ENCODE measurements around the gene CPSF3. TPM values are rescaled to one million over a fixed set of nuclear protein-coding genes. Genes with fewer than 3 reads are reported as not detected.

Gene CPSF3
- total RNA-seq, 1 donor from 2014 or later: 23.2 TPM

GRCh38 chr2:9417725-9418124, 5.7 kb upstream of the CPSF3 start:
- Histone ChIP-seq H3K27ac (no peak overlapping the region), H3K9me3 (no peaks in the 10 kb centered on the region), H3K4me3 (no peak overlapping the region), H3K36me3 (peaks cover 15% of the 10 kb centered on the region), H3K27me3 (no peaks in the 10 kb centered on the region), H3K4me1 (peaks cover 20% of the 10 kb centered on the region)
- intact Hi-C loops (cut with DNase I): no loop called here
- DNase-seq (no peak), ATAC-seq (no peak)
- TF ChIP-seq CTCF (IDR thresholded peaks at IDR 0.05): no peak

- no peak overlapping the region for H3K27ac ChIP-seq
- intact Hi-C loops (cut with DNase I): no loop called here
- peaks cover 15% of the 10 kb centered on the region for H3K36me3 ChIP-seq
- ATAC-seq (no peak), DNase-seq (no peak)
- peaks cover 20% of the 10 kb centered on the region for H3K4me1 ChIP-seq
- no peaks in the 10 kb centered on the region for H3K9me3 ChIP-seq
- H3K4me3 ChIP-seq: no peak overlapping the region
- no peak for TF ChIP-seq CTCF (IDR thresholded peaks at IDR 0.05)
- H3K27me3 ChIP-seq: no peaks in the 10 kb centered on the region
Measured at GRCh38 chr2:9418746-9419145, 4.7 kb upstream of the CPSF3 start.

- DNase-seq (no peak), ATAC-seq (no peak)
- Histone ChIP-seq H3K27me3 (no peaks in the 10 kb centered on the region), H3K4me3 (no peak overlapping the region), H3K27ac (no peak overlapping the region), H3K9me3 (no peaks in the 10 kb centered on the region), H3K36me3 (peaks cover 15% of the 10 kb centered on the region), H3K4me1 (peaks cover 25% of the 10 kb centered on the region)
- no peak for TF ChIP-seq CTCF (IDR thresholded peaks at IDR 0.05)
- intact Hi-C loops (cut with DNase I): no loop called here
Measured at GRCh38 chr2:9419541-9419940, 3.9 kb upstream of the CPSF3 start.

- H3K9me3 ChIP-seq: no peaks in the 10 kb centered on the region
- no peaks in the 10 kb centered on the region for H3K27me3 ChIP-seq
- intact Hi-C loops (cut with DNase I): no loop called here
- H3K4me1 ChIP-seq: peaks cover 30% of the 10 kb centered on the region
- no peak overlapping the region for H3K4me3 ChIP-seq
- H3K36me3 ChIP-seq: peaks cover 15% of the 10 kb centered on the region
- no peak for TF ChIP-seq CTCF (IDR thresholded peaks at IDR 0.05)
- H3K27ac ChIP-seq: no peak overlapping the region
- DNase-seq (no peak), ATAC-seq (no peak)
Measured at GRCh38 chr2:9420495-9420894, 3.0 kb upstream of the CPSF3 start.

- no peak for TF ChIP-seq CTCF (IDR thresholded peaks at IDR 0.05)
- H3K9me3 ChIP-seq: no peaks in the 10 kb centered on the region
- intact Hi-C loops (cut with DNase I): no loop called here
- peak; percentile 39 for ATAC-seq
- peaks cover 9% of the 10 kb centered on the region for H3K36me3 ChIP-seq
- peak overlapping the region; percentile 91 for H3K27ac ChIP-seq
- DNase-seq: no peak
- H3K4me1 ChIP-seq: peaks cover 30% of the 10 kb centered on the region
- H3K27me3 ChIP-seq: no peaks in the 10 kb centered on the region
- peak overlapping the region; percentile 85 for H3K4me3 ChIP-seq
Measured at GRCh38 chr2:9422321-9423099, 944 bp upstream of the CPSF3 start.
